NCI-H748 treated with DMSO at 0.1 percent for 48 hours (cell line): ENCODE measurements around the gene DRC7.

ENCODE experiments used
- DNase-seq: peaks from one replicate; lab custom pipeline; 2025; lab: John Stamatoyannopoulos, UW

Gene DRC7

GRCh38 chr16:57694725-57695679 is at the start of gene DRC7:
Gene DRC7, plus strand, starts transcription at chr16:57694806. Its CDS starts 3,144 bp downstream, at chr16:57697950.
- peak; percentile 42 for DNase-seq

GRCh38 chr16:57645169-57645568 is 49.4 kb upstream of the DRC7 start:
- no peak for DNase-seq

GRCh38 chr16:57645691-57646387 is 48.8 kb upstream of the DRC7 start:
- no peak for DNase-seq

GRCh38 chr16:57646388-57647039 is 48.1 kb upstream of the DRC7 start:
- DNase-seq, result no peak

GRCh38 chr16:57647136-57647875 is 47.3 kb upstream of the DRC7 start:
- DNase-seq, result no peak

- DNase-seq, result no peak
Observed at GRCh38 chr16:57648125-57648524, 46.5 kb upstream of the DRC7 start.

GRCh38 chr16:57648581-57649442 is 45.8 kb upstream of the DRC7 start:
- DNase-seq, result peak; percentile 35

- no peak for DNase-seq
Observed at GRCh38 chr16:57649443-57649751, 45.2 kb upstream of the DRC7 start.

GRCh38 chr16:57649846-57650245 is 44.8 kb upstream of the DRC7 start:
- no peak for DNase-seq

- DNase-seq, result no peak
Observed at GRCh38 chr16:57651344-57652333, 43.0 kb upstream of the DRC7 start.

- no peak for DNase-seq
Observed at GRCh38 chr16:57652695-57653471, 41.7 kb upstream of the DRC7 start.

GRCh38 chr16:57653936-57654335 is 40.7 kb upstream of the DRC7 start:
- no peak for DNase-seq

GRCh38 chr16:57656342-57656955 is 38.2 kb upstream of the DRC7 start:
- DNase-seq, result no peak

- no peak for DNase-seq
Observed at GRCh38 chr16:57657228-57657627, 37.4 kb upstream of the DRC7 start.

GRCh38 chr16:57658130-57658877 is 36.3 kb upstream of the DRC7 start:
- DNase-seq, result no peak

GRCh38 chr16:57658878-57659674 is 35.5 kb upstream of the DRC7 start:
- no peak for DNase-seq
